Measurements from ENCODE around the gene DYRK1A.

Gene DYRK1A

DNA sequence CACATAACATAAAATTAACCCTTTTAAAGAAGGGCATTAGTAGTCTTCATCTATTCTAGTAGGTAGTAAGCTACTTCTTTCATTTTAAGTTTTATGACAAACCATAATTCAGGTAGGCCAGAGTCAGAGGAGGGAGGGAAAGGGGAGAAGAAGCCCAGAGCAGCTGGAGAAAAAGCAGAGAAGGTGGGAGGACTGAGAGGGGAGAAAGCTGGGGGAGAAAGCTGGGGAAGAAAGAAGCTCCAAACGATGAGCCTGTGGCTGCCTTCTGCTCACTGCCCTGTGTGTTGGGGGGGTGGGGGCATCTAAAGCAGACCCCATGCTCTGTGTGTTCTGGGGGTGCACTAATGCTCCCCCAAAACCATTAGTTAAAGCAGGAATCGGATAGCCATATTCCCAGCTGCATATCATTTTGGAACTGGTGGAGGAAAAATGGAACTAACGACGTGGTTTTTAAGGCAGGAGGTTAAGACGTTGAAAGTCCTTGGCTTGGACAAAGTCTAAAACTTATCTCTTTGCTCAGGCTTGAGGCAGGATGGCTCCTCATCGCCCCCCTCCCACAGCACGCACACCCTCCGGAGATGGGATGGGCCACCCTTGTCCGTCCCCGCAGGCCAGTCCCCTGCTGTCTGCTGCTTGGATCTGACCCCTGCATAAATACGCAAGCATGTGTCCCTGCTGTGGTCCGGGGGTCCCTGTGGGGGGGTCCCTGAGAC lies 184.2 kb downstream of the DYRK1A start:
- DNase-seq (ENCODE audit: low spot score), result no peak

DNA sequence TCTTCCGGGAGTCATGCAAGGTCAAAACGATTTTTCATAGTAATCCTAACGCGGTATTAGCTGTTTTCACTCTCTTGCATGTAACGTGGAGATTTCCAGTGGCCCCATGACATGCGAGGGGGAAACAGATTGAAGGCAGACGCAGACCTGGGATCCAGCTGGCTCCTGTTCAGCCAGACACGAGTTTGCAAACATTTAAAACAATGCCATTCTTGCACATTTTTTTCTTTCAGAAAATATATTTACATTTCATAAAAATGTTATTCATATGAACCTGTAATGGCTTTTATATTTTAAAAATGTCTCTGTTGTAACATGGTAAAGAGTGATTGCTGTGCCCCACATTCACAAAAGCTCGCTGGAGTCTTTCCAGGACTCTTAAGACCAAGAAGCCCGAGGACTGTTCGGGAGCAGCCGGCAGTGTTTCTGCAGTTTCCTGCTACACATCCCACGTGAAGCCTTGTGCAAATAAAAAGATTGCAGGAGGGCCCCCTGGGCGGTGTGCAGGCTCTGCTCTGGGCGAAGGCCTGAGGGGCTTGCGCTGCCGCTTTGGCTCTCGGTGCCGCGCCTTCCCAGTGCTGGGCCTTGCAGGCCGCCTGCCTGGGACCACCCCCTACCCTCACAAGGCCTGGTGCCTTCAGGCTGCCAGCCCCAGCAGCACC lies 184.9 kb downstream of the DYRK1A start:
- no peak for DNase-seq (ENCODE audit: low spot score)

DNA sequence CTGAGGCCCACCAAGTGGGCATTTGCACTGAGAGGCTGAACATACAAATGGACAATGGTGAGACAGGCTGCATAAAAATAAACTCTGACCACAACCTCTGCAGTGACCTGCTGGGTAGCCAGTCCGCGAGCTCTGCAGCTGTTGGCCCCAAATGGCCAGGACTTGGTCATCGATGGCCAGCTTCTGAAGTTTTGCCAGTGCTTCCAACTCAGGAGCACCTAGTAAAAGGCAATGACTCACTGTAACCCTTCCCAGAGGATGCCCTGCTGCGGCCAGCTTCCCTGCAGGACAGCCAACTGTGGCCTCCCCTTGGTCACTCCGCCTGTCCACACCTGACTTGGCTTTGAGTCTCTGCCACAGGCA lies 185.4 kb downstream of the DYRK1A start:
- no peak for DNase-seq (ENCODE audit: low spot score)

DNA sequence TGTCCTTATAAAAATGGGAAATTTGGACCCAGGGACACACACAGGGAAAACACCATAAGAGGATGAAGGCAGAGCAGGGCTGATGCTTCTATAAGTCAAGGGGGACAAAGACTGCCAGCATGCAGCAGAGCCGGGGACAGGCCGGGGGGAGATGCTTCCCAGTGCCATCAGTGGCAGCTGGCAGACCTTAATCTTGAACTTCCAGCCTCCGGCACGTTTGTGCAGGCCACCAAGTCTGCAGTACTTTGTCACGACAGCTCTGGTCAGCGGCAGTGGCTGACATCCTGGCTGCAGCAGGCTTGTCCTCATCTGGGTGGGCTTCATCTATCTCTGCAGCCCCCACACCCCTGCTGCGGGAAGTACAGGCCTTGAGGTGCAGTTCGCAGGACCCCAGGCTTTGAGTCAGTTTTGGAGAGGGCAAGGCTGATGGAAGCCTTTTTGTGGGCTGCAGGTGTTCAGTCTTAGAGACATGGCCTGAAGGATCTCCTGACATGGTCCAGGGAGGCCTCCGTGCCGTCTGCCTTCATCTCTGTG lies 186.0 kb downstream of the DYRK1A start:
- no peak for DNase-seq (ENCODE audit: low spot score)

DNA sequence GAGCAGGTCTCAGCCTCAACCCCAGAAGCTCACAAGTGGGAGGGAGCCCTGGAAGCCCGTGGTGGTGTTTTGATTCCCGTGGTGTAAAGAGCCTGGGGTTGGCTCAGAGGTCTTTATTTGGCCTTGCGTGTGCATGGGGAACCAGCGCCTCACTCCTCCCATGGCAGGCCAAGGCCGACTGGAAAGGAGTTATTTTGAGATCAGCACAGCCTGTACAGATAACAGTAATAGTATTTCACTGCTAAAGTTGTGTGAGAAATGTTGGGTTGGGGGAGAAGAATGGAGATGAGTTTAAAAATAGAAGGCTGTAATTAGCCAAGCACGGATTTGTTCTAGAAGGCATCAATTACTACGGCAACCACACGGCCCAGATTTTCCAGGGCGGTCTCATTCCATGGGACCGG lies 186.5 kb downstream of the DYRK1A start:
- no peak for DNase-seq (ENCODE audit: low spot score)

DNA sequence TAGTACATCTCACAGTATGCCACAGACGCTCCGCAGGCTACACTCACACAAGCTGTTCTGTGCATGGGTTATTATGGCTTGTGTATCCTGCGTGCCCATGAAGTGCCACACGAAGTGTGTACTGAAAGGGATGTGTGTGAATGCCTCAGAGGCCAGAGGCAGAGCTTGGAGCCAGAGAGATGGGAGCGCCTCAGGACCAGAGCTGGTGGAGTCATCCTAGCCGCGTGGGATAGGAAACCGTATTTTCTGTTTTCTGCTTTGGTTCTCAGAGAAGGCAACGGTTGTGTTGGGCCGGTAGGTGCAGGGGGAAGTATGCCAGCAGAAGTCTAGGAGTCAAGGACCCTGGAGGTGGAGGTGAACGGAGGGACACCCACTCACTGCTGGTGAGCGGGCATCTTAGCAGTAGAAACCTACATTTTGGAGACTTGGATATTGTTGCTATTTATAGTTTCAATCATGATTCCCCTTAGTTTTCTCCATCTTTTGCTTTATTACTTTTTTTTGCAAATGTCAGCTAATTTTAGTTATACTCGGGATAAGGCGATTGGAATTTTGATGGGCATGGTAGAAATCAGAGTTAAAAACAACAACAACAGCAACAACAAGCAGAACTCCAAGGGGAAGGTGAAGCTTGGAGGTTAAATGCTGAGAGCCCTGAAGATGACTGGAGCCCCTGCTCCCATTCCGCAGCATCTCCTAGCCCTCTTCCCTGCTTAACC lies 188.2 kb downstream of the DYRK1A start:
- no peak for DNase-seq (ENCODE audit: low spot score)

DNA sequence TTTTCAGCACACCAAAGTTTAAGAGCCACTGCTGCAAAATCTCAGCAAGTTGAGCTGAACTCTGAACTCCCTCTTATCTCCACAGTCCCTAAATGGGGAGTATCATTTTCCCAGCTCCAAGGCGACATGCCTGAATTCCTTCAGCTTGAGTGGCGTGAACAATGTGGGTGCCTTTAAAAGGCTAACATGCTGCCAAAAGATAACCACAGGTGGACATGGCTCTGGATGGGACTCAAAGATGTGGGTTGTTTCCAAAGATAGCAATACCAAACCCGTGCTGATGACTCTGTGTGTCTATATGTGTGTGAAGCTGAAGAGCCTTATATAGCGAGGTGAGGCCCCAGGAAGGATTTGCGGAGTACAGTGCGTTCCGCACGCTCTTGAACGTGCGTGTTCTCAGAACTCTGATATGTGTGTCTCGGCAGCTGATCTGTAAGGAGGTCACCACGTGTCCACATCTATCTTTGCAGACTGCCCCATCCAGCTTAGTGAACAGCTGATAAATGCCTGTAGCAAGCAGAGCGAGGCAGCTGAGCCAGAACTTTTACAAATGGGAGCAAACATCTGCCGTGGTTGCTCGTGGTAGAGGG lies 189.2 kb downstream of the DYRK1A start:
- no peak for DNase-seq (ENCODE audit: low spot score)

DNA sequence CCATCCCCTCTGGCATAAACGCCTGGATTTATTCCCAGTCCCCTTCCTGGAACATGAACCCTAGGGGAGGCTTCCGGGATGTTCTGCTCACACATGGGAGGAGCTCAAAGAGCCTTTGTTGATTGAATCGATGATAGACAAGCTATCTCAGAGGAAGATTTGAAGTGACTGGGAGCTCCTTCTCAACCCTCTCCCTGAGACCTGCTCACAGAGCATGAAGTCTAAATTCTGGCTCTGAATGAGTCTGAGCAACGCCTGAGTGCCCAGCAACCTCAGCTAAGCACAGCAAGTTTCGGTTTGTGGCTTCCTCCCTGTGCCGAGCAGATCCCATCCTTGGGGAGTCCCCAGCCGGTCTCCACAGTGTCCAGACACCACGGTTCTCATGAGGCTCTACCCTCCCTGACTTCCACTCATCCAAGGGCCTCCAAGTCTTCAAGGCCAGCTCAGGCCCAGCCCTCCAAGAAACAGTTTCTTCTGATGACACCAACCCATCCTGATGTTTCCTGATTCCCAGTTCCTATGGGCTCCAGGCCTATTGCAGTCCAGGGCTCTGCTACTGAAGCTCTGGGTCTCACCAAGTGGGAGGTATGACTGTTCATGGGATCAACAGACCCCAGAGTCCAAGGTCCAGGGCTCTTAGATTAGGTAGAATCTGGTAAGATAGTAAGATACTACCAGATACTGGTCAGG lies 190.8 kb downstream of the DYRK1A start:
- DNase-seq (ENCODE audit: low spot score), result no peak

DNA sequence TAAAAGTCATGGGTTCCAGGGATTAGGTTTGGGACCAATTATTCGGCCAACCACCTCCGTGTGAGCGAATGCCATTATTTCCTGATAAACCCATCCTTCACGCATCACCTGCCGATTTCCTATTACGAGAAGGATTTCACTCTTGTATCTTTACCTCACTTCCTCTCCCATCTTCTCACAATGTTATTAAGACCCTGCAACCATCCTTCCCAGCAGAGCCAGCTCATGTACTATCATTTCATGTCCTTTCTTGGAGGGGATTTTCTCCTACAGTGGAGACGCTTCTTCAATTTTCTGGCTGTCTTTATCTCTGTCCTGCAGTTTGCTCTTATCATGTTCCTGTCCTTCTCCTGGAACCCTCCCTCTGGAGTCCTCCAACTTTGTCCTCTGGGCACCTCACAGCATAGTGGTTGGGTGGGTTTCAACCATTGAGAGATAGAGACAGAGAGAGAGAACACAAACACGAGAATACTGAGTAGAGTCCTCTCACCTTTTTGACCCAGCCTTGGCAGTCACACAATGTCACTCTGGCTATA lies 192.2 kb downstream of the DYRK1A start:
- no peak for DNase-seq (ENCODE audit: low spot score)

DNA sequence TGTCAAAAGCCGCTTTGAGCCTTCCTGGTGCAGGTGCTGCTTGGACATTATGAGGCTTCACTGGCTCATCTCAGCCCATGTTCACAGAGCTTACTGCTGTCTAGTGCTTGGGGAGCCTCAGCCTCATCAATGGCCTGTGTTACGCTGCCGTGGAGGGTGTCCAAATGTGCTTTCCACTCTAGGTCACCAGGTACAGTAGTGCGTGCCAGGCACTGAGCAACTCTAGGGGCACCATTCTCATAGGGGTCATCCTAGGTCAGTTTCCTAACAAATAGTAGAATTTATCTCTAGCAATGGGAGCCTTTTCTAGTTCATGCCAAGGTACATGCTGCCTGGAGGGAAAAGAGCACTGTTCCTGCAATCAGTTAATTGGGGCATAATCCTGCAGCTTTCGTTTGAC lies 193.8 kb downstream of the DYRK1A start:
- no peak for DNase-seq (ENCODE audit: low spot score)

DNA sequence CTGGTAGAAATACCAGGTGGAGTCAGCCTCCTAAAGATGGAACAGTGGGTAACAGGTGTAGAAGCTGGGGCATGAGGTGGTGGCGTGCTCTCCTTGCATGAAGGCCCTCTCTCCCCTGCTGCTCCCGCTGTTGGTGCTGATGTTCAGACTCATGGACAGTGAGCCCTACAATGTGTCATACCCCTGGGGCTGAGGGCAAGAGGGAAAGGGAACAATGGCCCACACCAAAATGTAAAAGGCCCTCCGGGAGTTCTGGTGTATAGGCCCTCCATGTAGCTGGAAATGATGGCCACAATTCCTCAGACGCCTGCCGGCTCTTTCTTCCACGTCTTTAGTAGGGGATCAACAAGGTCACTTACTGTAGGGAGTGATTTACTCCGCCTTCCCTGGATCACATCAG lies 194.9 kb downstream of the DYRK1A start:
- DNase-seq (ENCODE audit: low spot score), result no peak

DNA sequence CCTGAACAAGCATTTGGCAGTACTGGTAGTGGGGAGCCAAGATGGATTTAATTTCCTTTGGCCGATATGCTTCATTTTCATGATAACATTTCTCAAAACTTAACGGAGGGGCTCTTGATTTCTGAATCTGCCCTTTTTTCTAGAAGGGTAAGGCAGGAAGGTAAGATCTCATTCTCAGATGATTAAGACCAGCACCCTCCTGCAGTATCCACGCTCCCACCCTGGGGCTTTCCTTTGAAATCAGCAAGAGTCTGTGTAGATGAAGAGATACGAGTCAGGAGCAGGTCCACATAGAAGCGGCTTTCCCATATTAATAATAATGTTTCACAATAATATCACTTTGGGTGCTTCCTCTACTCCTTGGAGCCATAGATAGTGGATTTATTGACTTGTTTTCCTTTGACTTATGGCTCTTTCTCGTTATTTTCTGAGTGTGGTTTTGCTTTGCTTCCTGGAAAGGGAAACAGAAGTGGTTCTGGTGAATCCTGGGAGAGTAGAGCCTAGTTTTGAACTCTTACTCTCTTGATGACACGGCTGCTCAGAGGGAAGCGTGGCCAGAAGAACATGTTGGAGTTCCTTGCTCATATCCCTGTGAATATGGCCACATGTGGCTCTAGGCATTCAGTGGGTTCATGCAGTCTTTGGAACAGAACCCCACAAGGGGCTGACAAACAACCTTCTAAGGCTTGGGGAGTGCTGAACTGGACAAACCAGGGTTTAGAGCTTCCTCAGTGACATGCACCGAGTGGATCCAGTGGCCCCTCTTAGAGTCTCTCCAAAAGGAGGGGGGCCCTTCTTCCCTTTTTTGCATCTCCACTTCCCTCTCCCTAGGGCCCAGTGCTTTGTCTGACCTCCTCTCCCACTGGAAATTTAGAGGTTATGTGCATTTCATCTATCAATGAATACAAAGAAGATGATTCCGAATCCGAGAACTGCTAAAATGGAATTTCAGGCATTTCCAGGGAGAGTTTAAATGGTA lies 195.7 kb downstream of the DYRK1A start:
- DNase-seq (ENCODE audit: low spot score), result no peak

DNA sequence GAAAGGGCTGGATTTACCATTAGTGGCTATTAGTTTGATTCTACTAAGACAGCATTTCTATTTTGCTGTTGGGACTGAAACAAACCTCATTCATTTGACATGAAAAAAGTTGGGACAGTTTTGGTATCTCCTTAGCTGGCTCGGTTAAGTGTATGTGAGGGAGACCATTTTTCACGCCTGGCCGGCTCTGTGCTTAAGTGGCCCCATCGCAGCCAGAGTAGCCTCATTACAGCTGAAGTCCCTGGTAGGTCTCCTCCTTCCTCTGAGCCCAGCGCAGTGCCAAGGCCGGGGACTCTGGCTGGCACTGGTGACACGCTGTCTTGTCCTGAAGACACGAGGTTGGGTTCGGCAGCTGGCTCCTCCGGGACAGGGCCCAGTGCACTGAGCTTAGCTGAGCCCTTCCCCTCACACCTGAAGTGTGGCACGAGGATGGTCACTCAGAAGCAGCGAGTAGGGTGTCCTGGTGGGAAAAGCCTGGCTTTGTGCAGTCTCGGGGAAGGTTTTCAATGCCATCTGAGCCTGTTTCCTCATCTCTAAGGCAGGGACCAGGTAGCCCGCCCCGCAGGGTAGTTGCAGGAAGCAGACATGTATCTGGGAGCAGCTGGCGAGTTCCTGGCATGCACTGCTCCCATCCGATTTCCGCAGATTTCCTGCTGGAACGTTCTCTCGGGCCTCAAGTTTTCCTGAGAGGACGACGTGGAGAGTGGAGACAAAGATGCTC lies 196.5 kb downstream of the DYRK1A start:
- DNase-seq (ENCODE audit: low spot score), result no peak

DNA sequence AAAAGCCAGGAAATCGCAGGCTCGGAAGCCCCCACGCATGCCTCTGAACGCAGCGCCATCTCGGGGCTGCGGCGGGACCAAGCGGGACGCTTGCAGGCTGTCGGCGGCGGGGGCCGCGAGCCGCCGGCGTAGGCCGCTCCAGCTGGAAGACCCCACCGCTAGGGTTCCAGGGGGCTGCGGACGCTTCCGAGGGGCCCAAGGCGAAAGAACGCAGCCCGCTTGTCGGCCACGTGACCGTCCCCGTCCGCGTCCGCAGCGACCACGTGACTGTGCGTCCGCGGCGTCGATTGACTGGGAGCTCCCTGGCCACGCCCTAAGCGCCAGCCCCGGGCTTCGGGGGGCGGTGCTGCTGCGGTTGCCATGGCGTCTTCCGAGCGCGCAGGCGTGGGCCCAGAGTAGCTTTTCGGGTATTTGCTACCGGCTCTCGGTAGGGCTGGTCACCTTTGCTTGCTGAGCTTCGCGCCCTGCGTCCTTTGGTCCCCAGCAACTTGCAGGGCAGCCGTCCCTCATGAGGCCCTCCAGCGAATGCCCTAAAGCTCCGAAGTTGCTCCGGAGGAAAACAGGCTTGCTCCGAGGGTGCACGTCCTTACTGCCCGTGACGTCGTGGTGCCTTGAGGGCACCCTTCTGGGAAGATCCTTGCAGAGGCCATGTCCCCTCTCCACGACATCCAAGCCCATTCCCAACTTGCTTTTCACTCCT lies 197.2 kb downstream of the DYRK1A start:
- peak; percentile 90 for DNase-seq (ENCODE audit: low spot score)

DNA sequence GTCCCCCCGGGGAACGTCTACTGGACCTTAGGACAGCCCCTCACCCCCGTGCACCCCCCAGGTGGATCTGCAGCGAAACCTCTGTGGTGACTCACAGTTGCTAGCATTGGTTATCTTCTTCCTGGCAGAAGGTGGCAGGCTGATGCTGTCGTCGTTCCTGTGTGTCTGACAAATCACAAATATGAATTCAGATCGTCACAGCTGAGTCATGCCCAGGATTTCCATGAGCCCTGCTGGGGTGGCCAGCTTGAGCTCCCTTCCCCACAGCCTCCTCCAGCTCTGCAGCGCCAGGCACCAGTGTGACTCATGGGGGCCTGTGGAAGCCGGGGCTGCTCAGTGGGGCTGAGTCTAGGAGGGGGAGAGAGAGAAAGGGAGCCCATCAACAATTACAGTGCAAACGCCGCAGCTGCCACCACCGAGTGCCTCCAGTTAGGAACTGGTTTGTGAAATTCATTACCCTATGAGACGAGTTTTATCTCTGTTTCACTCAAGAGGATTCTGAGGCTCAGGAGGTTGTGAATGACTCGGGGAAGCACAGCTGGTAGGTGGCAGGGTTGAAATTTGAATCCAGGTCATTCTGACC lies 197.9 kb downstream of the DYRK1A start:
- DNase-seq (ENCODE audit: low spot score), result peak; percentile 99

DNA sequence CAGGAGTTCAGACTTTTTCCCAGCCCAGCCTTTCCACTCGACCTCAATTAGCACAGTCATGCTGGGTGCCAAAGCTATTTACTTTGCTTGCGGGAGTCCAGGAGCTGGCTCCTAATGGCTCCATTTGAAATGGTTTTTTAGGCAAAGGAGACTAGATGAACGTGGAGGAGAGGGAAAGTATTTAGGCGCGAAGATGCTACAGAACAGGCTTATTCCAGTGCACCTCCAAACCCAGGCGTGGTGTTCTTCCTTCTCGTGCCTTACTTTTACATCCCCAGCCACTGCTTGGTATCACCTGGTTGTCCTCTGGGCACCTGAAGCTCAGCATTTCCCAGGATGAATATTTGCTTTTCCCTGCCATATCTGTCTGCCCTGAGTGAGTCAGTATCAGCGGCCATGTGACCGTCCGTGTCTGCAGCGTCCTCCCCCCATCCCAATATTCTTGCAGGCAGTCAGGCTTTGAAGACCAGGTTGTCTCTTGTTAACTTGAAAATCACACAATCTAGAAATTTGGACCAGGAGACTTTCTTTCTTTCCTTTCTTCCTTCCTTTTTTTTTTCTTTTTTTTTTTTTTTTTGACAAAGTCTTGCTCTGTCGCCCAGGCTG lies 198.5 kb downstream of the DYRK1A start:
- no peak for DNase-seq (ENCODE audit: low spot score)

DNA sequence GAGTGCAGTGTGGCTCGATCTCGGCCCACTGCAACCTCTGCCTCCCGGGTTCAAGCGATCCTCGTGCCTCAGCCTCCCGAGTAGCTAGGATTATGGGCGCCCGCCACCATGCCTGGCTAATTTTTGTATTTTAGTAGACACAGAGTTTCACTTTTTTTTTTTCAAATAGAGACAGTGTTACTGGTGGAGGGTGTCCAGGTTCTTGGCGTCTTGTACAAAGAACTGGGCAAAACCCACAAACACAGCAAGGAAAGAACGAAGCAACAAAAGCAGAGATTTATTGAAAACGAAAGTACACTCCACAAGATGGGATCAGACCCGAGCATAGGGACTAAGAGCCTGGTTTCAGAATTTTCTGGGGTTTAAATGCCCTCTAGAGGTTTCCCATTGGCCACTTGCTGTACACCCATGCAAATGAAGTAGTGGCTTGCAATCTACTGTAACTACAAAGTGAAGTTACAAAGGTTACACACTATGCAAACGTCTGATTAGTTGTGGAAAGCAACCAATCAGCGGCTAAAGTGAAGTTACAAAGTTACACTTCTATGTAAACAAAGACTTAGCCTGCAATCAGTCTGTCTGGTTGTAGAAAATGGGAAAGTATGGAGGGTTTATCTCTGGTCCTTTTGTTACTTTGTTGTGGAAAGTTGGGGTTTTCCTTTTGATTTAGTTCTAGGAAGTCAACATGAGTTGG lies 199.1 kb downstream of the DYRK1A start:
- DNase-seq (ENCODE audit: low spot score), result no peak

Data from kidney capillary endothelial cell (primary cell).